H1 (cell line): ENCODE data around the gene CRB2. TPM values are rescaled to one million over a fixed set of nuclear protein-coding genes. Genes with fewer than 3 reads are reported as not detected.

Source experiments
- CTCF ChIA-PET: fragments of 300-600 bp; sonication (Branson Sonifier 250); formaldehyde crosslinking; loops from one replicate; lab custom pipeline; 2021; ENCODE audit not compliant: partially characterized antibody; lab: Charles Lee
- POLR2A ChIA-PET: fragments of 300-600 bp; sonication (Branson Sonifier 250); formaldehyde crosslinking; loops from one replicate; lab custom pipeline; 2021; ENCODE audit warnings: inconsistent platforms; ENCODE audit not compliant: partially characterized antibody; lab: Charles Lee
- DNase-seq, 2 experiments: peaks; one replicate each; pipeline versions ENCODE4 v3.0.0 to v3.0.0-alpha.2; 2010 to 2022; ENCODE audit warnings: low spot score in 2 of 2, low read depth in 1 of 2, mixed read lengths in 1 of 2
- FAIRE-seq: peaks from 2 replicates; lab custom pipeline; 2011; peaks lifted over from hg19 to GRCh38; lab: Jason Lieb, UNC
- H2AFZ ChIP-seq: 2 replicates; pipeline ENCODE4 v1.8.1; 2012; ENCODE audit warnings: low read length, inconsistent platforms
- H2AK5ac ChIP-seq: 2 replicates; pipeline ENCODE4 v1.6.1; 2013; ENCODE audit warnings: low read depth, low read length
- H2BK120ac ChIP-seq: replicated peaks from 2 replicates; pipeline ENCODE3; 2013; ENCODE audit warnings: low read depth, low read length, inconsistent platforms
- H2BK12ac ChIP-seq: 2 replicates; pipeline ENCODE4 v1.6.1; 2013; ENCODE audit warnings: low read depth, low read length
- H2BK15ac ChIP-seq: 2 replicates; pipeline ENCODE4 v1.6.1; 2013; ENCODE audit warnings: low read length
- H2BK20ac ChIP-seq: 2 replicates; pipeline ENCODE4 v1.6.1; 2013; ENCODE audit warnings: low read length
- H2BK5ac ChIP-seq: 2 replicates; pipeline ENCODE4 v1.6.1; 2013; ENCODE audit warnings: low read depth, low read length
- H3K14ac ChIP-seq: 2 replicates; pipeline ENCODE4 v1.6.1; 2013; ENCODE audit warnings: inconsistent platforms; ENCODE audit not compliant: insufficient read length
- H3K18ac ChIP-seq: 2 replicates; pipeline ENCODE4 v1.6.1; 2013; ENCODE audit warnings: low read length; ENCODE audit errors: extremely low read depth
- H3K23ac ChIP-seq: 2 replicates; pipeline ENCODE4 v1.6.1; 2013; ENCODE audit warnings: inconsistent platforms; ENCODE audit not compliant: insufficient read length
- H3K23me2 ChIP-seq: 2 replicates; pipeline ENCODE4 v1.6.1; 2013; ENCODE audit warnings: low read depth, low read length
- H3K27ac ChIP-seq: 2 replicates; pipeline ENCODE4 v1.6.1; 2011; ENCODE audit warnings: low read depth, low read length, inconsistent platforms
- H3K27me3 ChIP-seq, 4 experiments: replicated peaks in 1 of 4; 1 replicate in 1 of 4; 2 replicates in 3 of 4; pipeline versions ENCODE4 v1.6.1 to v1.8.1; 2011 to 2013; ENCODE audit warnings: low read length in 3 of 4, mild to moderate bottlenecking in 3 of 4, inconsistent platforms in 2 of 4, mixed read lengths in 2 of 4, moderate library complexity in 1 of 4; ENCODE audit not compliant: control insufficient read depth in 3 of 4, insufficient read depth in 3 of 4; ENCODE audit errors: extremely low read depth in 1 of 4
- H3K36me3 ChIP-seq, 4 experiments: 2 replicates each; pipeline versions ENCODE4 v1.6.1 to v1.8.1; 2011 to 2013; ENCODE audit warnings: mild to moderate bottlenecking in 4 of 4, low read length in 3 of 4, moderate library complexity in 2 of 4, control low read depth in 1 of 4, inconsistent platforms in 1 of 4; ENCODE audit not compliant: insufficient read depth in 4 of 4, control insufficient read depth in 2 of 4
- H3K4ac ChIP-seq: replicated peaks from 2 replicates; pipeline ENCODE3; 2013; ENCODE audit warnings: low read length, low read depth, mixed read lengths, inconsistent platforms; ENCODE audit not compliant: insufficient read length
- H3K4me1 ChIP-seq, 4 experiments: replicated peaks in 1 of 4; 1 replicate in 1 of 4; 2 replicates in 3 of 4; pipeline versions ENCODE4 v1.6.1 to v1.8.1; 2011 to 2013; ENCODE audit warnings: low read length in 3 of 4, inconsistent platforms in 2 of 4, mixed read lengths in 1 of 4; ENCODE audit not compliant: insufficient read depth in 4 of 4, control insufficient read depth in 3 of 4
- H3K4me2 ChIP-seq, 2 experiments: 2 replicates each; pipeline versions ENCODE4 v1.6.1 to v1.8.1; 2011 to 2013; ENCODE audit warnings: low read depth in 2 of 2, low read length in 2 of 2, control low read depth in 1 of 2, inconsistent platforms in 1 of 2, mild to moderate bottlenecking in 1 of 2; ENCODE audit not compliant: insufficient read depth in 1 of 2
- H3K4me3 ChIP-seq, 4 experiments: fragments of 200-600, 300-600 bp in 1 of 4; sonication (generic), shearing (Covaris generic), sonication (Bioruptor Twin) in 1 of 4; 2 replicates each; pipeline versions ENCODE4 v1.5.1 to v1.8.1; 2011 to 2016; ENCODE audit warnings: low read length in 4 of 4, low read depth in 3 of 4, control low read depth in 2 of 4, inconsistent platforms in 2 of 4, mild to moderate bottlenecking in 2 of 4, mixed read lengths in 1 of 4, moderate library complexity in 1 of 4; ENCODE audit not compliant: insufficient read depth in 2 of 4; ENCODE audit errors: extremely low read depth in 1 of 4
- H3K56ac ChIP-seq: replicated peaks from 2 replicates; pipeline ENCODE3; 2013; ENCODE audit warnings: low read depth, mild to moderate bottlenecking, mixed read lengths, low read length, inconsistent platforms; ENCODE audit not compliant: insufficient read length
- H3K79me1 ChIP-seq: 2 replicates; pipeline ENCODE4 v1.6.1; 2013; ENCODE audit warnings: low read depth, low read length, control low read depth
- H3K79me2 ChIP-seq, 2 experiments: 2 replicates each; pipeline versions ENCODE4 v1.6.1 to v1.8.1; 2012 to 2013; ENCODE audit warnings: low read length in 2 of 2, mild to moderate bottlenecking in 2 of 2, inconsistent platforms in 1 of 2; ENCODE audit not compliant: insufficient read depth in 2 of 2, control insufficient read depth in 1 of 2
- H3K9ac ChIP-seq, 4 experiments: replicated peaks in 1 of 4; 1 replicate in 1 of 4; 2 replicates in 3 of 4; pipeline versions ENCODE4 v1.6.1 to v1.8.1; 2011 to 2013; ENCODE audit warnings: low read depth in 3 of 4, low read length in 3 of 4, control low read depth in 2 of 4, mild to moderate bottlenecking in 2 of 4, moderate library complexity in 2 of 4, inconsistent platforms in 1 of 4; ENCODE audit errors: extremely low read depth in 1 of 4
- H3K9me3 ChIP-seq, 2 experiments: 2 replicates each; pipeline versions ENCODE4 v1.6.1 to v1.8.1; 2012 to 2013; ENCODE audit warnings: mild to moderate bottlenecking in 2 of 2, moderate library complexity in 2 of 2, control low read depth in 1 of 2, inconsistent platforms in 1 of 2, low read depth in 1 of 2, low read length in 1 of 2, mixed read lengths in 1 of 2; ENCODE audit not compliant: insufficient read depth in 2 of 2
- H4K20me1 ChIP-seq, 2 experiments: replicated peaks in 1 of 2; 2 replicates each; pipeline versions ENCODE3 to v1.8.1; 2011 to 2013; ENCODE audit warnings: inconsistent platforms in 2 of 2, low read length in 2 of 2, mild to moderate bottlenecking in 1 of 2; ENCODE audit not compliant: insufficient read depth in 2 of 2, control insufficient read depth in 1 of 2
- H4K5ac ChIP-seq: 2 replicates; pipeline ENCODE4 v1.6.1; 2013; ENCODE audit warnings: low read length, low read depth, mixed read lengths, inconsistent platforms; ENCODE audit not compliant: insufficient read length
- H4K8ac ChIP-seq: 2 replicates; pipeline ENCODE4 v1.8.0; 2013; ENCODE audit warnings: mild to moderate bottlenecking, moderate library complexity, low read length, inconsistent platforms; ENCODE audit not compliant: insufficient read depth; ENCODE audit errors: extremely low read depth
- H4K91ac ChIP-seq: replicated peaks from 2 replicates; pipeline ENCODE3; 2013; ENCODE audit warnings: low read length, mixed read lengths, inconsistent platforms; ENCODE audit not compliant: insufficient read length
- ASH2L ChIP-seq: fragments of 200-600, 300-600 bp; sonication (generic); IDR thresholded peaks from one replicate; pipeline ENCODE4 v1.7.1; 2017; ENCODE audit warnings: low read length
- JUN ChIP-seq: IDR thresholded peaks from 2 replicates; pipeline ENCODE4 v1.6.1; 2011; ENCODE audit warnings: low read depth, mild to moderate bottlenecking, improper control_type of control experiment, low read length
- KDM1A ChIP-seq: fragments of 200-600, 300-600 bp; sonication (generic); IDR thresholded peaks from 2 replicates; pipeline ENCODE4 v1.7.1; 2016; ENCODE audit warnings: mild to moderate bottlenecking, low read length, borderline replicate concordance
- SIN3A ChIP-seq, 2 experiments: IDR thresholded peaks in 1 of 2; conservative IDR thresholded peaks in 1 of 2; 2 replicates each; pipeline ENCODE4 v1.6.1; 2011 to 2012; ENCODE audit warnings: low read length in 2 of 2, improper control_type of control experiment in 1 of 2, low read depth in 1 of 2, mild to moderate bottlenecking in 1 of 2
- SIRT6 ChIP-seq: IDR thresholded peaks from one replicate; pipeline ENCODE4 v1.7.1; 2012; ENCODE audit warnings: low read length, inconsistent platforms
- SIX5 ChIP-seq: IDR thresholded peaks from 2 replicates; pipeline ENCODE4 v1.6.1; 2011; ENCODE audit warnings: mild to moderate bottlenecking, low read depth, low read length
- SP4 ChIP-seq: IDR thresholded peaks from 2 replicates; pipeline ENCODE4 v1.6.1; 2012; ENCODE audit warnings: low read length, inconsistent platforms
- TBP ChIP-seq: IDR thresholded peaks from 2 replicates; pipeline ENCODE4 v1.6.1; 2011; ENCODE audit warnings: low read depth, low read length, improper control_type of control experiment
- ZNF274 ChIP-seq: IDR thresholded peaks from 2 replicates; pipeline ENCODE4 v1.7.0; 2012; ENCODE audit warnings: low read length, borderline replicate concordance; ENCODE audit errors: extremely low read depth
- WGBS, 2 experiments: shearing (Covaris generic) in 1 of 2; methylation state at CpG; one replicate each; pipeline versions ENCODE4 v1.1.6 to v1.1.7; 2013 to 2015; ENCODE audit warnings: low lambda C conversion rate in 2 of 2, mixed read lengths in 2 of 2, inconsistent platforms in 1 of 2, low coverage in 1 of 2, missing lambda C conversion rate in 1 of 2; ENCODE audit not compliant: insufficient replicate concordance in 2 of 2, insufficient coverage in 1 of 2, insufficient read length in 1 of 2; ENCODE audit errors: extremely low coverage in 1 of 2, missing lambda C conversion rate in 1 of 2; 5-methylcytosine and 5-hydroxymethylcytosine counted together
- polyA plus RNA-seq, 7 experiments: library from polyadenylated mRNA; depleted of rRNA in 3 of 7; stranded (reverse) in 5 of 7; unstranded in 2 of 7; fragments of >200 nt in 5 of 7; fragments of 200-250 nt in 2 of 7; gene quantifications; 1 replicate in 5 of 7; 2 replicates in 1 of 7; 4 replicates in 1 of 7; pipeline versions ENCODE4 v1.2.1 to v1.2.3, GENCODE V29; 2011 to 2013; ENCODE audit warnings: missing spikeins in 2 of 7, mixed read lengths in 2 of 7
- total RNA-seq: library from RNA; stranded (reverse); fragmentation: NEBNext Ultra II Directional; extraction: Animal tissue kit (Norgen Biotek cat#: 25700); gene quantifications from 2 replicates; pipeline ENCODE4 v1.2.1, GENCODE V29; 2021

CRB2 gene
- total and polyA plus RNA-seq, 2 of the 8 experiments (the other 6 are each of a cell fraction or from before 2014, with no cell fraction given): 4.0 to 8.4 TPM

GRCh38 chr9:123311250-123311752 lies 44.7 kb upstream of the CRB2 start:
- H2AFZ ChIP-seq: no peak overlapping the region
- H3K4me3 ChIP-seq: no peak overlapping the region
- H3K14ac ChIP-seq: no peak overlapping the region
- no peaks in the 10 kb centered on the region; the same call in 1 of the 2 replicates for H3K23me2 ChIP-seq
- DNase-seq (no peak), FAIRE-seq (no peak)
- no peaks in the 10 kb centered on the region for H3K36me3 ChIP-seq
- H4K8ac ChIP-seq: no peak overlapping the region
- H4K20me1 ChIP-seq: no peaks in the 10 kb centered on the region
- H2AK5ac ChIP-seq: no peak overlapping the region
- no peaks in the 10 kb centered on the region for H3K79me1 ChIP-seq
- no peak overlapping the region for H4K5ac ChIP-seq
- H2BK120ac ChIP-seq: no peak overlapping the region
- H4K91ac ChIP-seq: no peak overlapping the region
- no peak overlapping the region for H3K4ac ChIP-seq
- no peak overlapping the region for H2BK15ac ChIP-seq
- ChIA-PET POLR2A (interaction anchor here (1.1 to 2.0 kb wide), 3 partner anchors 9 to 19 kb away, joined by 3 to 5 read pairs (median 3); no protein-coding TSS in a partner anchor), CTCF (no interaction called here)
- H2BK20ac ChIP-seq: no peak overlapping the region
- no peak overlapping the region for H3K23ac ChIP-seq
- no peaks in the 10 kb centered on the region for H3K9me3 ChIP-seq
- no peak overlapping the region for H3K9ac ChIP-seq
- H3K79me2 ChIP-seq: no peaks in the 10 kb centered on the region
- H3K27me3 ChIP-seq: no peaks in the 10 kb centered on the region; a peak in 1 of 7 replicates
- no peak overlapping the region for H3K27ac ChIP-seq
- H3K56ac ChIP-seq: no peak overlapping the region
- 91% methylated on average over 9 of the region's 9 CpGs; no CpG with 5 or more reads in 1 of the 2 experiments for WGBS, 2 experiments
- no peak overlapping the region for H2BK5ac ChIP-seq
- H3K4me2 ChIP-seq: no peak overlapping the region
- no peak overlapping the region for H3K18ac ChIP-seq
- H3K4me1 ChIP-seq: peaks cover 0 to 5% (median 0%) of the 10 kb centered on the region in 4 experiments; a peak in 1 of 7 replicates
- no peak overlapping the region for H2BK12ac ChIP-seq
- TF ChIP-seq JUN: no peak
- no peak for TF ChIP-seq ZNF274
- no peak for TF ChIP-seq ASH2L
- TF ChIP-seq SIN3A (conservative IDR thresholded peaks at IDR 0.05 in 1 of 2, IDR thresholded peaks at IDR 0.05 in 1 of 2; ENCODE audit: low read depth in 1 of 2, low read length in 2 of 2): no peak
- TF ChIP-seq SP4: no peak
- TF ChIP-seq SIX5: no peak
- TF ChIP-seq TBP: no peak
- TF ChIP-seq KDM1A: no peak
- no peak for TF ChIP-seq SIRT6
